A172 (cell line): ENCODE measurements around the gene MICALL1. TPM values are rescaled to one million over a fixed set of nuclear protein-coding genes. Genes with fewer than 3 reads are reported as not detected.

Source experiments
- DNase-seq: peaks from one replicate; pipeline ENCODE4 v3.0.0-alpha.2; 2015; ENCODE audit warnings: low spot score
- total RNA-seq: library from RNA; depleted of rRNA; stranded (reverse); fragments of >200 nt; shearing (Covaris generic); gene quantifications from 2 replicates; pipeline ENCODE4 v1.2.3, GENCODE V29; 2014; rRNA removed

The MICALL1 gene, protein sequence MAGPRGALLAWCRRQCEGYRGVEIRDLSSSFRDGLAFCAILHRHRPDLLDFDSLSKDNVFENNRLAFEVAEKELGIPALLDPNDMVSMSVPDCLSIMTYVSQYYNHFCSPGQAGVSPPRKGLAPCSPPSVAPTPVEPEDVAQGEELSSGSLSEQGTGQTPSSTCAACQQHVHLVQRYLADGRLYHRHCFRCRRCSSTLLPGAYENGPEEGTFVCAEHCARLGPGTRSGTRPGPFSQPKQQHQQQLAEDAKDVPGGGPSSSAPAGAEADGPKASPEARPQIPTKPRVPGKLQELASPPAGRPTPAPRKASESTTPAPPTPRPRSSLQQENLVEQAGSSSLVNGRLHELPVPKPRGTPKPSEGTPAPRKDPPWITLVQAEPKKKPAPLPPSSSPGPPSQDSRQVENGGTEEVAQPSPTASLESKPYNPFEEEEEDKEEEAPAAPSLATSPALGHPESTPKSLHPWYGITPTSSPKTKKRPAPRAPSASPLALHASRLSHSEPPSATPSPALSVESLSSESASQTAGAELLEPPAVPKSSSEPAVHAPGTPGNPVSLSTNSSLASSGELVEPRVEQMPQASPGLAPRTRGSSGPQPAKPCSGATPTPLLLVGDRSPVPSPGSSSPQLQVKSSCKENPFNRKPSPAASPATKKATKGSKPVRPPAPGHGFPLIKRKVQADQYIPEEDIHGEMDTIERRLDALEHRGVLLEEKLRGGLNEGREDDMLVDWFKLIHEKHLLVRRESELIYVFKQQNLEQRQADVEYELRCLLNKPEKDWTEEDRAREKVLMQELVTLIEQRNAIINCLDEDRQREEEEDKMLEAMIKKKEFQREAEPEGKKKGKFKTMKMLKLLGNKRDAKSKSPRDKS
- 40.3 and 45.6 TPM in 2 replicates for total RNA-seq

DNA sequence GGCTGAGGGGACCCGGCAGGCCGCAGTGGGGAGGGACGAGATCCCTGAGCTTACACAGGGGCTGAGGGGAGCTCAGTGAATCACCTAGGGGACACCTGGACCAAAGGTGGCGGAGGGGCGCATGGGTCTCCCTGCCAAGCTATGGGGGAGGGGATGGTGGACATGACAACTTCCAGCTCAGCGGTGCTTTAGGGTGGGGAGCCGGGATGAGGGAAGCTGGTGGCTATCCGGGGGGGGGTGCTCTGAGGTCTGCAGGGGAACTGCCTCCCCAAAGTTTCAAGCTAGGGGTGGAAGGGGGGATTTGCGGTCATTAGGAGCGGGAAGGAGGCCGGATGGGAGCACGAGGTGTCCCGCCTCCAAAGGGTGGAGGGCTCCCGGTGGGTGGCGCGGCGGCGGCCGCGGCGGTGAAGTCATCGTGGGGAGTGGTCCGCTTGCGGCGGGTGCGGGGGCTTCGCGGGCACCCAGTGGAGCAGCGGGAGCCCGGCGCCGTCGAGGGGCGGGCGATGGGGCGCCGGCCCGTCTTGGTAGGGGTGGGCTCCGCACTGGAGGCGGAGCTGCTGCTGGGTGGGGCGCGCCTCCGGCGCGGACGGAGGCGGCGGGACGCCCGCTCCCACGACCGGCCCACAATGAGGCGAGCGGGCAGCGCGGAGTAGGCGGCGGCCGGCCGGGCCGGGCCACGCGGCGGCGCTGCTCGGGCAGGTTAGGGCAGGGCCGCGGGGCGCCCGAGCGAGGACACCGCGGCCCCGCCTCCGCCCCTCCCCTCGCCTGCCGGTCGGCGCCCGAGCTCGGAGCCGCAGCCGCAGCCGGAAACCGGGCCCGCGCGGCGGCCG, at the start of gene MICALL1:
Gene MICALL1, plus strand, starts transcription at position 764 of the 830 bp plus-strand sequence. CDS start 126 bp downstream, outside the sequence.
- DNase-seq = peak; percentile 55

DNA sequence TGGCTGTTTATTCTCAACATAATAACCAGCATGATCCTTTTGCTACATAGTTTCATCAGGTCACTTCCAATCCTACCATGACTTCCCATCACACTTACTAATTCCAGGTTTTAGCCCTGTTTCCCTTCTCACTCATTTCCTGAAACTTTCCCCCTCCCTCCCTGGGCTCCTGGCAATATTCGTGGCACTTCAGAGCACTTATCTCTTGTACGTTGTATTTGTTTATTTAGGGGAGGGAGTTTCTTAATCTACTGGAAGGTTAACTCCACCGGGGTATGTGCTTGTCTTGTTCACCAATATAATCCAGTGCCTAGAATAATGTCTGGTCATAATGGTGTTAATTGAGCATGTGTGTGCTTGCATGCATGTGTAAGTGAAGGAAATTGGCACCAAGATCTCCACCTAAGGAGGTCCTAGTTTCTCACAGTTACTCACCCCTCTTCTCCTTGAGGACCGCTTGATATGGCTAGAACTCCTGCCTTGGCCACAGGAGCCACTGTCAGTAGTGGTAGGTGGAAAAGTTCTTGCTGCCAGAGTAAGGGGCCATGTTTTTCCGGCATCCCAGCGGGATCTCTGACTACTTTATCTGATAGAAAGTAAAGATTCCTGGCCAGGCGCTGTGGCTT, 45.2 kb upstream of the MICALL1 start:
- DNase-seq = no peak

DNA sequence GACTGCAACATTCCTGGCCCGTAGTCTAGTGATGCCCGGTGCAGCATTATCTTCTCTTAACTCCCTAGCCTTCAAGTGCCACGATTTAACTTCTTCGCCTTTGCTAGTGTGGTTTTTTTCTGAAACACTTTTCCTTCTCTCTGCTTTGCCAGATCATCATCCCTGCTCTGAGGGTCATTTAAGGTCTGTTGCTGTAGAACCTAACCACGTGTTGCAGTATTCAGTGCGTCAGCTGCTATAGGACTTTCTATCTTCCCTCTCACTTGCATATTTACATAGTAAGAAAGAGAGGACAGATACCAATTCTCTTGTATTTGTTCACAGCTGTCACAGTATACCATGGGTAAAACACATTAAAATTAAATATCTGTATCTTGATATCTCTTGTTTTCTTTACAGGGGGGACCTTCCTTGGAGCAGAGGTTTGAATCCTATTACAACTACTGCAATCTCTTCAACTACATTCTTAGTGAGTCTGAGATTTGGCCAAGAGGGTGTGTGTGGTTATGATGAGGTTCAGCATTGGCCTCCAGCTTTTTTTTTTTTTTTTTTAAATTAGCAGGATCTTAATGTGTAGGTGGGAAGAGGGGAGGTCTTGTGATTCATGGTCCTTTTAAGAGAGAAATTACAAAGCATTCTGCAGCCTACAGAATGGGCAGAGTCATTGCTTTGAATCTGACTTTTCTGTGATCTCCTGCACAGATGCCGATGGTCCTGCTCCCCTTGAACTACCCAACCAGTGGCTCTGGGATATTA, 43.3 kb upstream of the MICALL1 start:
- no peak for DNase-seq

DNA sequence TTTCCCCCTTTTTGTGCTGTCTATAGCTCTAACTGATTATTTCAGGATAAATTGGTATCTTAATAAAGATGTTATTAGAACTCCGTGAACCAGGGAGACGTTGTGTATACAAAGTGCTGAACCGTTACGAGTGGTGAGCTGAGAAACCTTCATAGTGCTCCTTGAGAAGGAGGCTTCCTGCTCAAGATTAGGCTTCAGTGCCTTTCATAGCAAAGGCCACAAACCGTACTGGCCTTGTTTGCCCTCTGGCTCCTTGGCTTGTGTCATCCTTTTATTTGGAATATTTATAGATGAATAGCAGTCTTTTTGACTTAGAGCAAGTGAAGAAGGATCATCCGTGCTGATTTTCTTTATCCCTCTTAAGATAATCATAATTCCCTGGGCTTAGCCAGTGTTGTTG, 40.6 kb upstream of the MICALL1 start:
- no peak for DNase-seq

DNA sequence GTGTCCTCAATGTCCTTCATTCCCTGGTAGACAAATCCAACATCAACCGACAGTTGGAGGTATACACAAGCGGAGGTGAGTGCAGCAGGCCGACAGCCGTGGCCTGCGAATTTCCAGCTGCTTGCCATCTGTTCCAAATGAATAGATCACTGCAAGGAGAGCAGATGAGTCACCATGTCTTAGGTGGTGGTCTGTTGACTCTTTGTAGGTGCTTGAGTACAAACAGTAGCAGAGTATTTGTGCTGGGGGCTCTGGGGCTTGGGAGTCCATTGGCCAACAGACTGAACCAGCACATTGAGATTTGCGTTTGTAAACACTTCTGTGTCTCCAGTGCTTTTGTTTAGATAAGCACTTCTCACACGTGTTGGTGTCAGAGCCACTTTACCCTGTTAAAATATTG, 35.8 kb upstream of the MICALL1 start:
- no peak for DNase-seq

DNA sequence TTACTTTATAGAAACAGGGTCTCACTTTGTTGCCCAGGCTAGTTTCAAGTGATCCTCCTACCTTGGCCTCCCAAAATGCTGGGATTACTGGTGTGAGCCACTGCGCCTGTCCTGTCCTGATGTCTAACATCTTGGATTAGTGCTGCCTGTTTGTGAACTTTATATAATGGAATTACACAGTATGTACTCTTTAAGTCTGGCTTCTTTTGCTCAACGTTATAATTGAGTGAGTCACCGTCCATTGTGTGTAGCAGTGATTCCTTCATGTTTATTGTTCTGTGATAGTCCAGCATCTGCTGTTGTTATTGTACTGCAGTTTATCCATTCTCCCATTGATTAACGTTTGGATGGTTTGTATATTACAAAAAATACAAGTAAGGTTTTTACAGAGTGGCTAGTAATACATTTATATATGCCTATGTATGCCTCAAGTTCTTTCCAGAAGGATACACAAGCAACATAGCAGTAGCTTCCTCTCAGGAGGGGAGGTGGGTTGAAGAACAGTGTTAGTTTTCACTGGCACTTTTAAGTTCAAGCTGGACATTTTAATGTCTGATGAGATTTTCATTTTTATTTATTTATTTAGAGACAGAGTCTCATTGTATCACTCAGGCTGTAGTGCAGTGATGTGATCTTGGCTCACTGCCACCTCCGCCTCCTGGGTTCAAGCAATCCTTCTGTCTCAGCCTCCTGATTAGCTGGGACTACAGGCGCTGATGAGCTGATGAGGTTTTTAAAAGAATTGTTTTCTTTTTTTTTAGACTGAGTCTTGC, 25.2 kb upstream of the MICALL1 start:
- no peak for DNase-seq

DNA sequence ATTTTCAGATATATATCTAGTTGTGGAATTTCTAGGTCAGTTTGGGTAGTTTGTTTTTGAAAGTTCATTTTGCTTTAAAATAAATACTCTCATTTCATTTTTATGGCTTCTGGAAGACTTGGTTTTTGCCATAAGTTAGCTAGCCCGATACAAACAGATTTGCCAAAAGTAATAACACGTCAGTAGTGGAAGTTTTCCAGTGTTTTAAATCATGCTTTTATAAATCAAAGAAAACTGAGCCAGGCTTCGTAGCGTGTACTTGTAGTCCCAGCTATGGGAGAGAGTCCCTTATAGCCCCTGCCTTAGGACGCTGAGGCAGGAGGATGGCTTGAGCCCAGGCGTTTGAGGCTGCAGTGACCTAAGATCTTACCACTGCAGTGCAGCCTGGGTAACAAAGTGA, 21.7 kb upstream of the MICALL1 start:
- no peak for DNase-seq

DNA sequence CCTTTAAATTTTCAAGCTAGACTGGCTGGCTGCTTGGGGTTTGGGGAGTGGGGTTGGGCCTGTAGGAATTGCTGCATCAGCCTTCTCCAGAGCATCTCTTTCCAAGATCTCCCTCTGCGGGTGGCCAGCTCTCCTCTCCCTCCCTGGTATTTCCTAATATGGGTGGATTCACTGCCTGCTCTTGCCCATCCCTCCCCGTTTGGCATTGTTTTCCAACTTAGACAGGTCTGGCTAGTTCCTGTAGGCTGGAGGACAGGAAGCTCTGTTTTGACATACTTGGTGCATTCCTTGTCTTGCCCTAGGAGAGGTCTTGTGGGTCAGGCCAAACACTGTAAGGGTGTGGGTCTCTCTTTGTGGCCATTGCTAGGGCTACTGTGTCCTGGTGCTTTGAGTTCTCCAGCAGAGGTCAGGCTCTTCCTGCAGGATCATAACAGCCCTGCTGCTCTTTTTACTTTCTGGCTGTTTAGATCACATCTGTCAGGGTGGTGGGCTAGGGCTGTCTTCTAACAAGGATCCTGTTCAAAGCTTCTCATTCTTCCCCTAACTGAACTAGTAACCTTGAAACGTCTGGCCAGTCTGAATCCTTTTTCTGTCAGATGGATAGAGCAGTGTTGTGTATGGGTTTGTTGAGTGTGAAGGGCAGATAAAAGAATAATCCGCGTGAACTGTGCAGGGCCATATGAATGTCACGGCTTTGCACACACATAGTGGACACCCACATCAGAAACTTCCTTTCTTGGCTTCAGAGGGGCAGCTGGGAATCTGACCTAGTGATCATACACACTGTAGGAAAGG, 18.3 kb upstream of the MICALL1 start:
- peak; percentile 79 for DNase-seq

DNA sequence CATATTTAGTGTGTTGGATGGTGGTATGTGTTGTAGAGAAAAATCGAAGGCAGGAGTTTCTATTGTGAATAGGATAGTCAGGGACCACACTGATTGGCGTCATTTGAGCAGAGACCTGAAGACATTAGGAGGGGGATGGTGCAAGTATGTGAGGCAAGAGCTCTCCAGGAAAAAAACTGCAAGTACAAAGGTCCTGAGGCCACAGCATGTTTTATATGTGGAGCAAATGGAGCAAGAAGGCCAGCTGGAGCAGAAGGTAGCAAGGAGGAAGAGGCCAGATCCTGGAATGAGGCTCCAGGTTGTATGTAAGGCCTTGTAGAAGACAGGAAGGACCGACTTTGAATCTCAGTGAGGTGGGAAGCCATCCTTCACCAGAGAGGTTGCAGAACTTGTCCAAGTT, 14.2 kb upstream of the MICALL1 start:
- DNase-seq = no peak

DNA sequence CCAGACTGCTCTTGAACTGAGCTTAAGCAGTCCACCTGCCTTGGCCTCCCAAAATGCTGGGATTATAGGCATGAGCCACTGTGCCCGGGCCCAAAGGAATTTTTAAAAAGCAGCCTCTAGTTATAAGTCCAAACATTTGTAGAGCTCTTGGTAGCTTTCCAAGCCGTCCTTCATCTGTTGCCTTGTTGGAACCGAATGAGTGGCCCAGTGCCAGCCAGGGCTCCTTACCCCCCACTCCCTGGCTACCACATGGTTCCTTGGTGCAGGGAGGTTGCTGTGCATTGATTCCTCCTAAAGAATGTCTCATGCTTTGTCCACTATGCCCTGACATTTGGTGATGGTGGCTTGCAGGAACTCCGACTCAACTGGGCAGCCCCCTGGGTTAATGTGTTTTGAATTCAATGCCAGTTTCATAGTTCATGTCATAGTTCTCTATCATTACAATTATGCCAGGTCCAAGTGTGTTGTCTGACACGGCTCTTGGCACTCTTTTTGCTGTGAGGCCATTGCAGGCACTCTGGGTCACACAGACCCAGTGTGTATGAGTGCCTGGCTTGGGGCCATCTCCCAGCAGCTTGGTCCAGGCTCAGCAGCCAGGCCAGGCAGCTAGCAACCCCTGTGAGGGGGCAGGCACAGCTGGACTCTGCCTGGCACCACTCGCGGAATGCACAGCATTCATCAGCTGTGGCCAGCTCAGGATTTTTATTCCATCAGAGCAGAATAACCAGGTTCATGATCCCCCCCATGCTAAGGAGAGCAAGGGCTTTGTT, 13.3 kb upstream of the MICALL1 start:
- no peak for DNase-seq

DNA sequence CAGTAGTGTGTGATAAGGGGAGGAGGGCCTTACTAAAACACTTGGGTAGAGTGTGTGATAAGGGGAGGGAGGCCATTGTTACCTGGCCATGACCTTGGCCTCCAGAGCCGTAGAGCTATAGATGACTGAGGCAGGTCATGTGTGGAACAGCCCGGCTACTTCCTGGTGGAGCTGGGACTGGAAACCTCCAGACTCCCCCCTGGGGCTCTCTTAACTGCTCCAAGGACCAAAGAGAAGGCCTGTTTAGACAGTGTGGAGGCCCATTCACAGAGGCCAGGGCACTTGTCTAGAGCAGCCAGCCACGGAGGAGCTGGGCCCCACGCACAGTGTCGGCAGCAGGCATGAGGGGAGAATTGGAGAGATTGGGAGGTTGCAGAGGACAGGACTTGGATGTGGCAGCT, 12.5 kb upstream of the MICALL1 start:
- no peak for DNase-seq

DNA sequence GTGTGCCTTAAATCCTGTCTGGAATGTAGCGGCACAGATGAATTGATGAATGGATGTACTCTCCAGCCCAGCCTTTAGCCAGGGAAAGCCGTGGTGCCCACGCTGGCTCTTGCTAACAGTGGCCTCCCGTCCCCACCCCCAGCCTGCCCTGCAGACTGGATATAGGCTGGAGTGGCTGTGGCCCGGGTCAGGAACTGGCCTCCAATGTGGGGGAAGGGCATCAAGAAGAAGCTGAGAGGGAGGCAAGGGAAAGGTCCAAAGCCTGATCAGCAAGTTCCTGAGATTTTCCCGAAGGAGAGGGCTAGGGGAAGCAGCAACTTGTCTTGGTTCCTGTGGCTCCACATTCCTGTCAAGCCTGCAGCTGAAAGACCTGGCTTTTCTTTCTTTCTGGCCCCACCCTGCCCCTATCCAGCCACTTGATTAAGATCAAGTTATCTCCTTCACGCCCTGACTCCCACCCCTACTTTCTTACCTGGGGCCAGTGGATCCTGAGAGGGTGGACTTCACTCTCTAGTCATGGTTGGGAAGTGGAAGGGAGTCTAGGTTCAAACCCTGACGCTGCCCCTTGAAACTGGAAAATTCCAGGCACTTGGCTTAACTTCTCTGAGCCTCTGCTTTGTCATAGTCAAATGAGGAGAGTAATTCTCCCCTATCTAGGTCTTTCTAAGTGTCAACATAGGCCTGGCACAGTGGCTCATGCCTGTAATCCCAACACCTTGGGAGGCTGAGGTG, 11.0 kb upstream of the MICALL1 start:
- DNase-seq = no peak

DNA sequence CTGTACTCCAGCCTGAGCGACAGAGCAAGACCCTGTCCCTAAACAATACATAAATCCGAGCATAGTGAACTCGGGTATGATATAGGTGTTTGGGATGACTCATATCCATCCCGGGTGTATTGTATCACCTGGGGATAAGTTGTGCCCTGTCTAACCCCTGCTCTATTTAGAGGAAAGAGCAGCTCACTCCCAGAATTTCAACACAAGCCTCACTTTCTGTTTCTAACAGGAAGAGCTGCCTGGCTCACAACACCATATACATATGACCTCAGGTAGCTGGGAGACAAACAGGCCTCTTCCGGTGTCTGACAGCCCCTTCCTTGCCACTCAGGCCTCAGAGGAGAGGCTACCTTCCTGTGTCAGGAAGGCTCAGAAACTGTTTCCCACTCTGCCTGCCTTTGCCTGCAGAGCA, 9.9 kb upstream of the MICALL1 start:
- DNase-seq = no peak

DNA sequence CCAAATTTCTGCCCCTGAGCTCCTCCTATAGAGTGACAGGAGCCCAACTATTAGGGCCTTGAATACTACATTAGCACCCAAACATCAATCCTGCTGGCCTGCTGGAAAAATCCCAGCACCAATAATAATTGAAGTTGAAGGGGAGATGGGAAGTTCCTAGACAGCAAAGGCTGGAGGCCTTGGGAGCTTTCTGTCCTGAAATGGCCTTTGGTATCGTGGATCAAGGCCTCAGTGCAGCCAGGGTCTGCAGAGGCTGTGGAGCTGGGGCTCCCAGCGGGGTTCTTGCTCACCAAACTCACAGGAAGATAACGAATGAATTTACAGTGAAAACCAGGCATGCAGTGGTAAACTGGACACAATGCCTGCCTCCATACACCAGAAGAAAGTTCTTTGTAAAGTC, 9.2 kb upstream of the MICALL1 start:
- DNase-seq = no peak

DNA sequence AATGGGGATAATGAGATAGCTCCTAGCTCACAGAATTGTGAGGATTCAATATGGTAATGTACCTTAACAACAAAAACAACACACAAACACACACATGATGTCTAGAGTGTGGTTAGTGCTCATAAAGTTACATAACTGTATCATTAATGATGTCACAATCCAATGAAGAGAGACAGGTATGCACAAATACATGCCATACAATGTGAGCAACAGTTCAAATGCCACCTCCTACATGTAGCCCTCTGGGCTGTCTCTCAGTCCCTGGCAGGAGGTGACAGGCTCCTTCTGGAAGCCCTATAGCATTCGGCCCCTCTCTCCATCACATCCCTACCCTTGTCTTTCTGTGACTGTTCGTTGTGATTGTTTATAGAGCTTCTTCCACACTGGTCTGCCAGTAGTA, 8.3 kb upstream of the MICALL1 start:
- no peak for DNase-seq

DNA sequence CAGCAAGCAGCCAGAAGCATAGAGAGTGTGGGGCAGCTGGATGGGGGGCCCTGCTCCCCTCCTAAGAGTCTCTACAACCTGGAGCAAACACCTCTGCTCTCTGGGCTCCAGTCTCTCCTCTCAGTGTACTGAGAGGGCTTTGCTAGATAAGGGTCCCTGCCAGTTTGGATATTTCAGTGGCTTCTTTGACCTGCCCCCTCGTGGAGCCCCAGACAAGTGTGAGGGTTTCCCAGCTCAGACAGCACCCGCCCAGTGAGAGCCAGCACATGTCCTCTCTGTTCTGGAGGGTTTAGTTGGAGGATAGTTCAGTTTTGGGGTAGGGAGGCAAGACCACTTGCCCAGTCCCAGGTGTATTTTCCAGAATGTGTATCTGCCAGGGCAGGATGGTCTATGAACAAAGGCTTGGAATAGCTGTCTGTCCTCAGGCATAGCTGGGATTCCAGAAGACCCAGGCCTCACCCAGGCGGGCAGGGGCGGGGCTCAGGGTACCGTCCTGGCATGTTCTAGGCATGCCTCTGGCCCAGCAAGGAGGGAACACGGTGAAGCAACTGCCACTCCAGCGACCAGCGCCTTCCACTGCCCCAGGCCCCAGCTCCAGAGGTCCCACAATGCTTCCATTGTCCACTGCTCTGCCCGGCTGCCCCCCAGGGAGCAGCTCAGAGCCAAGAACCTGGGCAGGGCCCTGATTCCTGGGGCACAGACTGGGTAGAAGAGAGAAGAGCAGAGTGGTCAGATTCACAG, 7.5 kb upstream of the MICALL1 start:
- peak; percentile 33 for DNase-seq
